Skin of body (tissue), 2 donors: ENCODE data around the gene RNF7. TPM values are rescaled to one million over a fixed set of nuclear protein-coding genes. Genes with fewer than 3 reads are reported as not detected.
A peak's percentile ranks its signal among the peaks of the same experiment; 100 is the strongest.
"Not testable (repeated sequence)": the region's sequence is repeated elsewhere in the genome, so short reads cannot be mapped to it uniquely, and the experiment has no call there.

Experiments used
- DNase-seq: peaks from one replicate; lab custom pipeline; 2025; lab: John Stamatoyannopoulos, UW
- total RNA-seq: library from RNA; depleted of rRNA; stranded (reverse); fragments of >200 nt; gene quantifications from one replicate; pipeline ENCODE4 v1.2.3, GENCODE V29; 2014

Gene RNF7
- total RNA-seq = 30.7 TPM

GRCh38 chr3:141738022-141738890 lies at the start of gene RNF7:
TSS of gene RNF7 (plus strand) at chr3:141738298. CDS start at chr3:141738342, 44 bp downstream.
- DNase-seq = peak; percentile 97

- no peak for DNase-seq
These were observed 47.5 kb upstream of the RNF7 start for GRCh38 chr3:141690431-141691072.

- not testable (repeated sequence) for DNase-seq
These were observed 46.6 kb upstream of the RNF7 start for GRCh38 chr3:141691471-141691870.

- not testable (repeated sequence) for DNase-seq
These were observed 45.1 kb upstream of the RNF7 start for GRCh38 chr3:141692973-141693372.

GRCh38 chr3:141699324-141699723 lies 38.8 kb upstream of the RNF7 start:
- no peak for DNase-seq

- no peak for DNase-seq
These were observed 38.2 kb upstream of the RNF7 start for GRCh38 chr3:141699897-141700296.

GRCh38 chr3:141703367-141703766 lies 34.7 kb upstream of the RNF7 start:
- not testable (repeated sequence) for DNase-seq

GRCh38 chr3:141707741-141708203 lies 30.3 kb upstream of the RNF7 start:
- no peak for DNase-seq

GRCh38 chr3:141708367-141708766 lies 29.7 kb upstream of the RNF7 start:
- no peak for DNase-seq

GRCh38 chr3:141709126-141709770 lies 28.9 kb upstream of the RNF7 start:
- no peak for DNase-seq

- no peak for DNase-seq
These were observed 28.0 kb upstream of the RNF7 start for GRCh38 chr3:141710121-141710520.

GRCh38 chr3:141710888-141711616 lies 27.0 kb upstream of the RNF7 start:
- peak; percentile 0 for DNase-seq

- DNase-seq = no peak
These were observed 23.4 kb upstream of the RNF7 start for GRCh38 chr3:141714671-141715070.

- DNase-seq = no peak
These were observed 16.0 kb upstream of the RNF7 start for GRCh38 chr3:141722081-141722480.

GRCh38 chr3:141722648-141723047 lies 15.4 kb upstream of the RNF7 start:
- no peak for DNase-seq

- no peak for DNase-seq
These were observed 14.8 kb upstream of the RNF7 start for GRCh38 chr3:141723255-141723654.

GRCh38 chr3:141724186-141724585 lies 13.9 kb upstream of the RNF7 start:
- DNase-seq = no peak

- no peak for DNase-seq
These were observed 13.1 kb upstream of the RNF7 start for GRCh38 chr3:141725036-141725435.

GRCh38 chr3:141726483-141726882 lies 11.6 kb upstream of the RNF7 start:
- no peak for DNase-seq

- DNase-seq = no peak
These were observed 9.7 kb upstream of the RNF7 start for GRCh38 chr3:141728355-141728892.

GRCh38 chr3:141729240-141729639 lies 8.9 kb upstream of the RNF7 start:
- no peak for DNase-seq
